Middle frontal gyrus (tissue), 1 donor: ENCODE data around the gene IER5L.

ENCODE experiments used
- DNase-seq: peaks from one replicate; pipeline ENCODE4 v3.0.0-alpha.2; 2015; ENCODE audit warnings: low spot score; ENCODE audit errors: extremely low spot score

IER5L gene

GRCh38 chr9:129177791-129178567, at the start of gene IER5L:
TSS of gene IER5L (minus strand) at chr9:129178261. CDS start at chr9:129178052, 209 bp downstream.
- DNase-seq, result peak; percentile 94

- DNase-seq, result no peak
Measured at GRCh38 chr9:129227843-129228189, 49.8 kb upstream of the IER5L start.

GRCh38 chr9:129225815-129226214, 47.8 kb upstream of the IER5L start:
- no peak for DNase-seq

- DNase-seq, result no peak
Measured at GRCh38 chr9:129225490-129225778, 47.4 kb upstream of the IER5L start.

GRCh38 chr9:129224618-129225489, 46.8 kb upstream of the IER5L start:
- no peak for DNase-seq

- DNase-seq, result no peak
Measured at GRCh38 chr9:129223551-129224208, 45.6 kb upstream of the IER5L start.

- no peak for DNase-seq
Measured at GRCh38 chr9:129222819-129223218, 44.8 kb upstream of the IER5L start.

GRCh38 chr9:129221979-129222635, 44.0 kb upstream of the IER5L start:
- no peak for DNase-seq

- DNase-seq, result no peak
Measured at GRCh38 chr9:129221233-129221632, 43.2 kb upstream of the IER5L start.

GRCh38 chr9:129220771-129221170, 42.7 kb upstream of the IER5L start:
- no peak for DNase-seq

- no peak for DNase-seq
Measured at GRCh38 chr9:129218918-129219317, 40.9 kb upstream of the IER5L start.

GRCh38 chr9:129218272-129218625, 40.2 kb upstream of the IER5L start:
- no peak for DNase-seq

- DNase-seq, result no peak
Measured at GRCh38 chr9:129213551-129213950, 35.5 kb upstream of the IER5L start.

- DNase-seq, result no peak
Measured at GRCh38 chr9:129211686-129212085, 33.6 kb upstream of the IER5L start.

GRCh38 chr9:129210125-129210524, 32.1 kb upstream of the IER5L start:
- DNase-seq, result no peak

- no peak for DNase-seq
Measured at GRCh38 chr9:129209580-129209979, 31.5 kb upstream of the IER5L start.

- DNase-seq, result no peak
Measured at GRCh38 chr9:129209109-129209508, 31.0 kb upstream of the IER5L start.

- no peak for DNase-seq
Measured at GRCh38 chr9:129208207-129209032, 30.4 kb upstream of the IER5L start.

GRCh38 chr9:129206905-129207304, 28.8 kb upstream of the IER5L start:
- DNase-seq, result no peak

- DNase-seq, result no peak
Measured at GRCh38 chr9:129206401-129206800, 28.3 kb upstream of the IER5L start.

GRCh38 chr9:129204840-129205239, 26.8 kb upstream of the IER5L start:
- no peak for DNase-seq
